Measurements from ENCODE around the gene ITGB2.

ITGB2 gene

DNA sequence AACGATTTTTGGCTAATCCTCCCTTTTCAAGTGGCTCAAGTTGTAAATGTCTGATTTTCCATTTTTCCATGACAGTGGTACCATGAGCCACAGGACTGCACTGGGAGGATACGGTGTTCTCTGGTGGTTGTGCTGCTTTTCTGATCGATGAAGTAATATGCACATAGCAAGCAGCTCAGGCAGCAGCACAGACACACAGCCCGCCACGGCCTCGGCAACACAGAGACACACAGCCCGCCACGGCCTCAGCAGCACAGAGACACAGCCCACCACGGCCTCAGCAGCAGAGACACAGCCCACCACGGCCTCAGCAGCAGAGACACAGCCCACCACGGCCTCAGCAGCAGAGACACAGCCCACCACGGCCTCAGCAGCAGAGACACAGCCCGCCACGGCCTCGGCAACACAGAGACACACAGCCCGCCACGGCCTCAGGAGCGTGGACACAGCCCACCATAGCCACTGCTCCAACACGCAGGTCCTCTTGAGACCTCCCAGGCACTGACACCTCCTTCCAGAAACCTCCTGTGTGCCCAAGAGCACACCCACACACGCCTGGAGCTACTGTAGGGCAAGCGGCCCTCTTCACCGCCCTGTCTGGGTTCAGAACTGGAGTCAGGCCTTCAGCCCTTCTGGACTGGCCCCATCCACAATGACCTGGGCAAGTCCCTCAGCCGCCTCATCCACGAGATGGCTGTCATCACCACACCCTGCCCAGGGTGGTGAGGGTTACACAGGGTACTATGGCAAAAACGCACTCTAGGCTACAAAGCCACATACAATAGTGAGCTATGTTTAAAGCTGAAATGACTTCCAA, 57.6 kb downstream of the ITGB2 start:
- no peak for DNase-seq

DNA sequence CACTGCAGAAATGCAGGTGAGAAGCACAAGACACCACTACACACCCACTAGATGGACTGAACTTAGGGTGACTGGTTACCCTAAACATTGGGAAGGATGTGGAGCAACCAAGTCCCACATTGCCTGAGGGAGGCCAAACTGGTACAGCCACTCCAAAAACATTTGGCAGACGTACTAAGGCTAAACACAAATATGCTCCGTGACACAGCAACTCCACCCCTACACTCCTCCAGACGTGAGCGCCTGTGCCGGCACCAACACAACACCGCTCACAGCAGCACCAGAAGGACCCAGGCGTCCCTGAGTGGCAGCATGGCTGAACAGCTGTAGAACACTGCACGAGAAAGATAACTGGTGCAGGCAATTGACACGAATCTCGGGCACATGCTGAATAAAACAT, 61.9 kb downstream of the ITGB2 start:
- no peak for DNase-seq

DNA sequence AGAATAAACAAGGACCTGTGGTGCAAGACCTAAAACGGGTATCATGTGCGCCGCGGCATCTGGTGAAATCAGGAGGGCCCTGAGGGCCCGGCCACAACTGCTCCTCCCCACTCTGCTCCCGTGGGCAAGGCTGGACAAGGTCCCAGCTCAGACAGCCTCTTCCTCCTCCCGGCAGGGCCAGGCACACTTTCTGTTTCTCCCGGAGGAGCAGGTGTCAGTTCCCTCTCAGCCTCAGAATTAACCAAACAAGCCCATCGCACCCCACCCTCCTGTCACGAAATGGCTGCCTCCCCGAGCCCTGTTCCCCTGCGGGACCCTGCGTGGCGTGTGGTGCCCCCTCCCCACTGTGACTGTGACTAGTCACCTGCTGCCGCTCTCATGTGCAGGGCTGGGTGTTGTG, 62.4 kb downstream of the ITGB2 start:
- no peak for DNase-seq

DNA sequence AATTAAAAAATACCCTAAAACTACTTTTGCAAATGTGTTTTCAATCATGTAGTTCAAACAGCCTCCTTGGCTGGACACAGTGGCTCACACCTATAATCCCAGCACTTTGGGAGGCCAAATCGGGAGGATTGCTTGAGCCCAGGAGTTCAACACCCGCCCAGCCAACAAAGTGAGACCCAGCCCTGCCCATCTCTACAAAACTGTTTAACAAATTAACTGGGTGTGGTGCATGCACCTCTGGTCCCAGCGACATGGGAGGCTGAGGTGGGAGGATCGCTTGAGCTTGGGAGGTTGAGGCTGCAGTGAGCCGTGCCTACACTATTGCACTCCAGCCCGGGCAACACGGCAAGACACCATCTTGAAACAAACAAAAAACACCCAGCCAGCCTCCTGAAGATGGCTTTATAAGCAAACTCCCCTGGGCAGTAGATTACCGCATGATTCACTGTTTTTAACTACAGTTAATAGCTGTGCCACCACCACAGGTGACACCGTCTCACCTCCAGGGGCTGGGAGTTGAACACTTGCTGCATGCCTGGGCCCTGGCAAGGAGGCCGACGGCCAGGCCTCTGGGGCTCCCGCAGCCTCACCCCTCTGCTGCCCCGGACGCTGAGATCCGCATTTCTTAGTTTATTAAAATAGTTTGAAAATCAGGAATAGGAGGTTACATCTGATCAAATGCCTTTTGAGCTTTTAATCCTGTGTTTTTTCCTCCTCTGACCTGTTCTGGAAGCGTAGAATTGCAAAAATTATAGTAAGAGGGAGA, 63.4 kb downstream of the ITGB2 start:
- no peak for DNase-seq

DNA sequence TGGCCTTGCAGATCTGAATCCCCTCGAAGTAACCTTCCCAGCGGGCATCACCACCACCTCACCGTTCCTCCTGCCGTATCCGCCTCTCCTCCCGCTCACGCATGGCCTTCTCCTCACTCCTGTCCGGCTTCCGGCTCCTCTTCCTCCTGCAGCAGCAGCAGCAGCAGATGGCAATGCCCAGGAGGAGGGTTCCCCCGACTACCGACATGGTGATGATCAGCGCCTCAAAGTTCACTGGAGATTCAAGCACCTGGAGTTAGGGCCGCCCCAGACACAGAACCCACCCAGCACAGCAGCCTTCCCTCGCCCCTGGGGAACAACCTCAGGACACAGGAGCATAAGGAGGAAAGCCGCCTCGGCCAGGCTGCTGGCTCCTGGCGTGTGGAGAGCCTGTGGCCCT, 64.6 kb downstream of the ITGB2 start:
- no peak for DNase-seq

DNA sequence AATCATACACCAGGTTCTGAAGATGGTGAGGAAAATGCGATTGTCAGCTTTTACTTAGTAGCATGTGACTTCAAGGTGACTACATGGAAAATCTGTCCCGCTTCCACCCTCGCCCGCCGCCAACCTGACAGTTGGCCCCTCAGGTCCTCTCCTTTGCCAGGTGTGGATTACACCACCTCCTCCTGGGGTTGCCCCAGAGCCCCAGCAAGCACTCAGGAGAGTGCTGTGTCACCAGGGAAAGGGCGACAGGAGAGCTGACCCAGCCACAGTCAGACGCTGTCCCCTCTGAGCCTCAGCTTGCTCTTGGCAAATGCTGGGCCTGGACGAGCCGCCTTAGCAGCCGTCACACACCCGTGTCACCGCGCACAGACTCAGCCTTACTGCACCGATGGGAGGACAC, 65.1 kb downstream of the ITGB2 start:
- no peak for DNase-seq

DNA sequence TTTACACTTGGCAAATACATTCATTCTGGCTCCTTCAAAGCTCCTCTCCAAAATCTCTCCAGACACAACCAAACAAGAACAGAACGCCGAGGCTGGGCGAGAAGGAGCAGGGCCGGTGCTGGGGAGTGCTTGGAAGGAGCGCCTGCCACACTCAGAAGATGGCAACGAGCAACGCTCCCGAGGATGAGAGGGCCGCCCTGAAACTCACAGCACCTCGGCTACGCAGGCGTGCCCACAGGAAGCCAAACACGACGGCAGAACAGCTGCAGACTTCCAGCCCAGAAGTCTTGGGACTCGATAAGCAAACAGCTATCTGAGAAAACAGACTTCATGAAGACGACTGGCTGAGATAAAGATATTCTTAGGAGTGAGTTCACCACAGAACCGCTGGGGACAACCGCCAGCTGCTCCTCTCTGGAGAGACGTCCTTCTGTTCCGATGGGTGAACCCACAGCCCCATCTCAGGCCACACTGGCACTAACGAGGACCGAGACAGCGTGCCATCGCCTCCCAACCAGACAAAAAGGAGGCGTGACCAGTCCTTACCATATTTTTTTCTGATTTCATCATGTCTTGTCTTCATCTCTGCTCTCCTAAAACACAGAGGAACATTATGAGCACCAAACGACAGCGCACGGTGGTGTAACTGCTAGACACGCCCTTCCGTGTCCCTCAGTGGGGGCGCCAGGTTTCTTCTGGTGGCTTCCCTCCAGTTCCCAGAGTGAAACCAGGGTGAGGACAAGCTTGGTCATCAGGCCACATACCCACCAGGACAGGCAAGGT, 65.8 kb downstream of the ITGB2 start:
- DNase-seq: no peak

DNA sequence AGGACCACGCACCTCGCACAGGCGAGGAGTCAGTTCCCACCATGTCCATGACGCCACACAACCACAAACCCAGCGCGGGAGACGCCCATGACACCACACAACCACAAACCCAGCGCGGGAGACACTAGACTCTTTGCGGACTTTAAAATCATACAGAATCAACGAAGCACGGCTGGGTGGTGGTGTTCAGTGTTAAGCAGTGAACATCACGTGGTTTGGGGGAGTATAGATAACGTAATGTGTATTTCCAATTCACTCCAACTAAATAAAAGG, 66.4 kb downstream of the ITGB2 start:
- DNase-seq: no peak

DNA sequence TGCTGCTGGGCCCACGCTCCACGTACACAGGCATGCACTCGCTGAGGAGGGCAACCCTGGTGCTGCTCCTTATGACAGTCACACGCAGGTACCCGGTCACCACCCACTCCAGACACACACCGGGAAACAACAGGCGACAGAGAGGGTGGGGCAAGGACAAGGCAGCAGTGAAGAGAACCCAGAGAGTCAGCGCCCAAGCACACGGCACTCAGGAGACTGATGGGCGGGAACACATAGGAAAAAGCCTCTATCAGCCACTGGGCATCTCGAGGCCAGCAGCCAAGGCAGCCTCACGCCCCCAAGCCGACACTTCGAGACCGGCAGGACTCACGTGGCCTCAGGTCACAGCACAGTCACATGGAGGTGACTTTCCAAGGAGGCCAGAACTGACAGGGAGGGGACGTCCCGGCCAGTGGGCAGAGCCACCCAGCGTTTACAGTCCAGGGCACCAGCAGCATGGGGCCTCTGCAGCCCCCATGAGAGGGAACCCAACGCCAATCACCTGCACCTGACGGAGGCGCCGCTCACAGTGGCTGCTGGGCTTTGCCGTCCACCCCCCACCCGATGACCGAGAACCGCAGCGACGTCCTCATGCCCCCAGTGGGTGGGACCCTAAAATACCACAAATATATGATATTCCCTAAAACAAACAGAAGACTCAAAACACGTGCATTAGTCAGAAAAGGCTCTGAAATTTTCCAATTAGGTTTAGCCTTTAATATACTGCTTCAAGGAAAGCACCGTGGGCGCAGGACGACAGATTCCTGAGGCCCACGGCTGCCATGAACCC, 66.9 kb downstream of the ITGB2 start:
- no peak for DNase-seq

DNA sequence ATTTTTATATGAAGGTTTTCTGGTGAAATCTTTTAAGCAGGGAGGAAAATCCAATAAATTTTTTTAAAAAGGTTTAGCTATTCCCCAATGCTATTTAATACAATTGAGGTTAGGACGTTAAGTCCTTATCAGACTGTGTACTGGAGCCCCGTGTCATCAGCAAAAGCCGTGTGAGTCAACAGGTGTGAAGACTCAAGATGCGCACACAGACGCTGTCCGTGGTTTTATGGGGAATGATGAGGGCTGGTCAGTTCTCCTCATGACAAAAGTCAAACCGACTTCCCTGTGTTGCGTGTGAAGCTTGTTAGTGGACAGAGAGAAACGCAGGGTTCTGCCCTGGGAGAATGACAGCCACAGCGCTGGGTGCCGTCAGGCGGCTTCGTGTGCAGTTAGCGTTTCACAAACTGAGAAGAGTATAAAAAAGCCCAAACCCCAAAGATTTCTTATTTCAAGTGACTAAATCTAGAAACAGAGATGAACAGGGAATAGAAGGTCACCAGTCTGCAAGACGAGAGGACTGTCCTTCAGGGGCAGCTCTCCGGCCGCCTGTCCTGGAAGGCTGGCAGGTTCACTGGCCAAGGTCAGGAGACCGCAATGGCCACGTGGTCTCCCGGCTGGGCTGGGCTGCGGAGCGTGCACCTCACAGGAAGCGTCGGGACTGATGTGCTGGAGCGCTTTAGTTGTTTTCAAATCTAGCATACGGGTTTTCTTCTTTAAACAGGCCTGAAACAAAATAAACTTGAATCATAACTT, 69.6 kb downstream of the ITGB2 start:
- DNase-seq: no peak

DNA sequence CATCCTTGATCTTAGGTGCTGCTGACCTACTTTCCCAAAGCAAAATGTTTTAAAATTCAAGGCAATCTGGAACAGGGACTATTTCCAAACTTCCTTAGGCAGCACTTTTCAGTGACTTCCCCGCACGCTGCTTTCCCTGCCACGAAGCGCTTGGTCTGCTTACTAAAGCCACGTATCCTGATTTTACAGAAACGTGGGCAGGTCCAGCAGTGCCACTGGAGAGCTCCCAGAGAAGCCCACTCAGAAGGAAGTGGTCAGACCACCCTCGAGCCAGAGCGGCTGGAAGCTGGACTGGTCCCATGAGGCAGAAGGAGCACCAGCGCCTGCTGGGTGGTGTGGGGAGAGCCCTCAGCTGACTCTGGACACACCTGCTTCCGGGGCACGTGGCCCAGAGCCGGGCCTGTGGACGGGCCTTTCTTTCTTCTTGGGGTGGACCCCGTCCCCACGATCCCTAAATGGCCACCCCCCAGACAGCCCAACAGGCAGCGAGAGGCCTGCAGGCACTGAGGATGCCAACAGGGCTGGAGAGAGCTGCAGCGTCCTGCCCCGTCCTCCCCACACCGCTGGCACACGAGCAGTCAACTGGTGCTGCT, 70.4 kb downstream of the ITGB2 start:
- no peak for DNase-seq

DNA sequence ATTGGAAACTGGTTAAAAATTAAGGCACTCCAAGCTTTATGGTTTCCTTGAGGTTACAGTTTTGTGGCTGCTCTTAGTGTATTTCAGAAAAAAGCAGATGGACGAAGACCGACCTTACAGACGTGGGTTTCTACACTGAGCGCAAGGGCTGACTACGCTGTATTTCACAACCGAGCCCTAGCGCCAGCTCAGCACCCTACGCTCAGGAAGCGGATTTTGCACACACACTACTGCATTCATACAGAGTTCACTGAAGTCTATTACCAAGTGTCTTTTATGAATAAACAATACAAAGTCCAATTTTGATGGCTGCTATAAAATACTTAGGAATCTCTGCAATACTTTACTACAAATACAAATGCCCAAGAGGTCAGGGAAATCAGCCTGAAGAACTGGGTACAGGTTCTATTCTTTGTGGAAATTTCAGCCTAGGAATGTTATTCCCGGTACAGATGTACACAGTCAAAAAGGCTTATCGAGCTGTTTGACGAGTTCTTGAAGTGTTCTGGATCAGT, 71.0 kb downstream of the ITGB2 start:
- no peak for DNase-seq

DNA sequence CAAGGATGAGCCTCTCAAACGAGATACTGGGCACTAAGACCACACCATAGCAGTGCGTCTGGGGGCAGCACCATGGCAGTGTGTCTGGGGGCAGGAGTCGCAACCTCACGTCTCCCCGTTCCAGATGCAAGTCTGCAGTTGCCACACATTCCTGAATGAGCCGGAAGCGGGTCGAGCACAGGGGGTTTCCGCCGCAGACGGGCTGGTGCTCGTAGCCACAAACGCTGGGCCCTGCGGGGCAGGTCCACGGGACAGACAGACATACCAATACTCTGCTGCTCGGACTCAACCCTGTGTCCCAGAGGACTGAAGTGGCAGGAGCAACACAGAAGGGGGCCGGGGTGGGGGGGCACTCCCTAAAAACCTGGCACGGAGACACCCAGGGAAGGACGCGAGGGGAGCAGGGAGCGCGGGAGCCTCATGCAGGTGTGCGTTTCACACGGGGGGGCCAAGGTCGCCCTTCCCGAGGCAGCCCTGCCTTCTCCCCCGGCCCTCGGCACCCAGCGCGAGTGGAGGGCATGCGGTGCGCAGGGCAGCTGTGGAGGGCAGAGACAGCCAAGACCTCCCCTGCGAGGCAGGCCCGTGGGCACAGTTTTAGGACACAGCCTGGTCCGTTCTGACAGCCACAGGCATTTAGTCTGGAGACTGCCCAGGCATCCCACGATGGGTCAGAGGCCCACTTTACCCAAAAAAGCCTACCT, 71.7 kb downstream of the ITGB2 start:
- DNase-seq: no peak

DNA sequence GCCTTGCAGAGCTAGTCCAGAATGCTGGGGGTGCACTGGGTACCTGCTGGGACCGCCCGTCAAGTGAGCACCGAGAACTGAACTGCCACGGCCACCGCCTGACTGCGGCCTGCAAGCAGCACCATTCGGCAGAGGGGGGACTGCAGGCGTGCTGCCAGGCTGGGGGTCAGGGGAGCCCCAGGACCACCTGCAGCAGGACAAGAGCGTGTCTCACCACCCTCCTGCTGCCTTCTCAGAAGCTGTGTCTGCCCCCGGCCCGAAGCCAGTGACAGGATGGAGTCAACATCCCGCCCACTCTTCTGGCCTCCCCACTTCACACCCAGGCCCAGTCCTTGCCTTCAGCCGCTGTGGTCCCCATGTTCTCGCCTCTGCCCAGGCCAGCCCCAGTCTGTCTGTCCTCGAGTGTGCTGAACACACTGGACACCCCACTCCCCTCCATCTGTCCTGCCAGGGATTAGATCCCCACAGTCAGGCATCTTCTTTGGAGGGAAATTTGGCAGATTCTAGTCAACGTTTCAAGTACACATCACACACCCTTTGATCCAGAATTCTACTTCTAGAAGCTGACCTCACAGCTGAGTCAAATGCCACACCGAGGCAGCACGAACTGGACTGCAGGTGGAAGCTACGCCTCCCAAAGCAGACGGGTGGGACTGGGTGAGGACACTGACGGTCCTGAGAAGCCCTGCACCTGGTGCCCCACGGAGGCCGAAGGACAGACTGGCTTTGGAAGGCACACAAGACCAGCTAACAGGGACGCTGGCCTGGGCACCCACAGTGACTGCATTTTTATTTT, 73.2 kb downstream of the ITGB2 start:
- DNase-seq: no peak

DNA sequence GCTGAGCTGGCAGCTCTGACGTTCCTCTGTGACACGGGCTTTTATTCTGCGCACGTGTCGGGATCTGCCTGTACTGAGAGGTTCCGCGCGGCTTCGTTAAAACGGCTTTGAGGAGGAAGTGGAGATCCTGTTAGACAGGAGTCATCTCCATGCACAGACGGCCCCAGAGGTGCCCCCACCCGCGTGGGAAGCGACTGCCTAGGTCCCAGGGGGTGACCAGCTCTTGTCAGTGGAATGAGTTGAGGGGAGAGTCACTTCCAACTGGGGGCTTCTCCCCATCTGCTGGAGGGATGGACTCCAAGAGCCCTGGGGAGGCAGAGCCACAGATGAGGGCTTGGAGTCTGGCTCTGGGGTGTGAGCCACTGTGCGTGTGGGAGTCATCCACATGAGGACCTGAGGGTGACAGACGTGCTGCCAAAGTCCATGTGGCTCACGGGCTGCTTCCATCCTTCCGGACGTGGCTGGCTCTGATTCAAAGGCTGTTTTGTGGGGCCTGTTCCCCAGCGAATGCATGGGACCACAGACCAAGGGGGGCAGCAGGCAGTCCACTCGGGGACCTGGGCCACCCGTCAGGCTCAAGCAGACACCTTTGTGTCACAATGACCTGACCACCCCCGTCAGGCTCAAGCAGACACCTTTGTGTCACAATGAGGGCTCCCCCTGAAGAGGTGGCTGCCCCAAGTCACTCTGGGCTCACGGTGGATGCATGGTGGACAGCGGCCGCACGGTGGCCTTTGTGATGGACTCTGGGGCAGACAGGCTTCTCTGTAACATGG, 74.0 kb downstream of the ITGB2 start:
- no peak for DNase-seq

DNA sequence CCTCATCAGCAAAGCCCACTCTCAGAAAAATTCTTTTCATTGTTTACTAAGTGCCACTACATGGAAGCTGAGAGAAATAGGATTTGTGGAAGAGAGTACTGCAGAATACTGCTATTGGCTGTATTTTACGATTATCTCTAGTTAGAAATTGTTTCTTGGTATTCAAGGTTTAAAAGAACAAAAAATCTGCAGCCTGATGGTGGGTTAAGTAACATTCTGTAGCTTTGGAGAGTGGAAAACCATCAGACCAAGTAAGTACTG, 74.5 kb downstream of the ITGB2 start:
- no peak for DNase-seq

DNA sequence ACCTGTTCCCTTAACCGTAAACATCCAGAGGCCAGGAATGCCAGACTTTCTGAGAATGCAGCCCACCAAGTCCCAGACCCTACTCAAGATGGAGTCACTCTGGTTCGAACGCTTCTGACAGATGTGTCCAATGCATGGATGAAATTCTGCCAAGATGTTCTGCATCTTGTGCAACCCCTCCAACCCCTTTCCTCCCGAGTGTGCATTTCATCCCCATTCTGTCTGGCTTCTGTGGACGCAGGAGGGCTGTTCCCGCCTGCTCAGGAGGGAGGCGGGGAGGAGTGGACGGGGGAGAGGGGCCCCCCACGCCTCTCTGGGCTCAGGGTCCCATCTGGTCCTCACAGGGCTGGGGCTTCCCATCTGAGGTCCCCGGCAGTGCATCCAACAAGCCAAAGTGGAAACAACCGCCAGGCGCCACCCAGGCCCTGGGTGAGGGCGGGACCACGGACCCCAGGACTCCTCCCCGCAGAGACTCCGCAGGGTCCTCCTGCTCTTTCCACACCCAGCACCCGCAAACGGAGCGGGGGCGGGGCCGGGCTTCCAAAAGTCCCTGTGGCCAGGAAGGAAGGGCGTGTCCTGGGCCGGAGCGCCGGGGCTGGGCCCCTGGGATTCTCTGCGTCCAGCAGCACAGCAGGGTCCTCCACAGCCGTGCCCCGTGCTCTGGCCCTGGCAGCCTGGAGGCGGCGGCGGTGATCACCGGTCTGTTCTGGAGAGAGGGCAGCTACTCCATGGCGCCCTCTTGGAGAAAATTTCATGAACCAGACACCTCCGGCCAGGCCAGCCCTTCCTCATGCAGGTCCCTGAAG, 75.1 kb downstream of the ITGB2 start:
- no peak for DNase-seq

DNA sequence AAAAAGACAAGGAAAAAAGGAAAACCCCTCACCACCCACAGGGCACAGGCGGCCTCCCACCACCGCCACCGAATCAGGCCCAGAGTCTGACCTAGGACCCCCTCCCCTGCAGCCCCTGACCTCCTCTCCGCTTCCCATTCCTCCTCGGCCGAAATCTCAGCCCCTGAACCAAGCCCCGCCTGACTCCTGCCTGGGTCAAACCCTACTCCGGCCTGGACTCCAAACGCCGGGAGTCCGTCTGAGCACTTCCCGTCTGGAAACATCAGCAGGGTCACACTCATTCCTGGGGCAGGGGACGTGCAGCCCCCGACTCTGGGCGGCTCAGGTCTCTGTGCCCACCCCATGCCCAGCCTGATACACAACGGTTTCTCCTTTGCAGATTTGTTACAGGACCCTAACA, 76.4 kb downstream of the ITGB2 start:
- DNase-seq: no peak
